Measurements from ENCODE around the gene GXYLT2.
A peak's percentile ranks its signal among the peaks of the same experiment; 100 is the strongest.
"Not testable (repeated sequence)": the region's sequence is repeated elsewhere in the genome, so short reads cannot be mapped to it uniquely, and the experiment has no call there.

GXYLT2 gene

DNA sequence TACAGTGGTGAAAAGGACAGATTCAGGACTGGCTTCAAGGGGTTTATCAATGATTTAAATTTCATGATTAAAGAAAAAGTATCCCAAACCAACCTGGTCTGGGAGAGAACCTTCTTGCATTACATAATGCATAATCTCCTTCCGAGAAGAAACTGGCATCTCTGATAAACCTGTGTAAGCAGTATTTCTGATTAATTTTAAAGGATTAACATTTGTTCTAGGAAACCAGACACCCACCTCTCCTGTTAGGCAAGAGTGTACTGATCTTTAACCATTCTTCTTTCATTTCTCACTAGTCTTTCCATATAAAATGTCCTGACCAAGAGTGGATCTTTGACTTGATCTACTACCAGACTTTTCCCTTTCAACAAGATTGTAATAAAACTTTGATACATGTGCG, 85.9 kb downstream of the GXYLT2 start:
- no peak for DNase-seq

DNA sequence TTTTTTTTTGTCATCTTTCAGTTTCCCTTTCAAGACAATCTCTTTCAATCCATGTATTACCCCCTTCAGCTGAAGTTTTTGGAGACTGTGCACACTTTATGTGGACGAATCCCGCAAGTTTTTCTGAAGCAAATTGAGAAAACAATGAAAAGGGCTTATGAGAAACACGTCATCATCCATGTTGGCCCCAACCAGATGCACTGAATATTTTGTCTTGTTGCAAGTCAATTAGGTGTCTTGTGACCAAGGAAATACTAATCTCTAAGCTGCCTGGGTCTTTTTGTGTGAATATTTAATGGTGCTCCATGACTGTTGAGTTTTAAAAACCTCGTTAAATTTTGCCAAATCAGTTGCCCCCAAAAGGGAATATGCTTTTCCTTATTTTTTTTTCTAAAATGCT, 87.1 kb downstream of the GXYLT2 start:
- DNase-seq: no peak

DNA sequence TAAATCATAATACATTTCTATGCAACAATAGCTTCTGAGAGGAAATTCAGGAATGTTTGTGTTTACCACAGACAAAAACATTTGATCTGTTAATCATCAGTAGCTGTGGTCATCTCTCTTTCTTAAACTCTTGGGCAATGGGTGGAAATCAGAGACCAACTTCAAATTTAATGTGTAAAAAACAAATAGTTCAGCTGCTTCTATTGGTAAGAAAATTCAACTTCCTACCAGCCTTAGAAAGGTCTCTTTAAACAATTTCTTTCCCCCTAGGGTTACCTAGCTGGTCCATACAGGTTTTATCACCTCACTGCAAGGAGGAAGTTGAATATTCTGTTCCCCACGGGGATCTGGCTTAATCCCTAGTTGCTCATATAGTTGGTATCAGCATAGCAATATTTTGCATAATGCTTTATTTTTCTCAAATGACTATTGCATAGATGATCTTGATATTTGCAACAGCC, 88.5 kb downstream of the GXYLT2 start:
- no peak for DNase-seq

DNA sequence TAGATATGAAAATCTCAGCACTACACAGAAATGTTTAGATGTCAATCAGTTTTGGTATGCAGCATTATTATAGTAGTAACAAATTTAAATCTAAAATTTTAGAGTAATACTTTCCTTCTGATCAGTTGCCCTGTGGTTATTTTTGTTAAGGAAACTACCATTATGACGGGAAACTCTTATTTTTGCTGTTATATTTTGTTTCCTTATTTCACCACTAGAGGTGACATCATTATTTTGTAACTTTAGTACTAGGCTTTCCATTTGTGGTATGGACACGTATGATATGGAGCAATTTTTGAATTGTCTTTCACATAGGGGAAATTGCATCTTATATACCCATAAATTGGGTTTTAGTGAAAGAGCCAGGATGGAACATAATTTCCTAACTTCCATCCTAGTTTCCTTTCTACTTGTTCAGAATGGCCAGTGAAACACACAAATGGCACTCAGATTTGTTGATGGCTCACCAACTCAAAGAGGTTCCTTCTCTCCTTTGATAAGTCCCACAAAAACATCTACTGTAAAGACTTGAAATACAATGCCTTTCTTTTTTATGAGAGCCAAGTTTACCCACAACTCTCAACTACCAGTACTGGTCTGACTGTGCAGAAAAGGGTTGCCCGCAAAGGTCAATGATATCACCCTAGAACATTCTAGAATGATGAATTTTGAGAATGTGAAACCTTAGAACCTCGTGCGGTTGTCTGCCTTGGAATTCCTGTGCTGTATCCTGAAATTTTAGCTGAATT, 89.4 kb downstream of the GXYLT2 start:
- DNase-seq: no peak

DNA sequence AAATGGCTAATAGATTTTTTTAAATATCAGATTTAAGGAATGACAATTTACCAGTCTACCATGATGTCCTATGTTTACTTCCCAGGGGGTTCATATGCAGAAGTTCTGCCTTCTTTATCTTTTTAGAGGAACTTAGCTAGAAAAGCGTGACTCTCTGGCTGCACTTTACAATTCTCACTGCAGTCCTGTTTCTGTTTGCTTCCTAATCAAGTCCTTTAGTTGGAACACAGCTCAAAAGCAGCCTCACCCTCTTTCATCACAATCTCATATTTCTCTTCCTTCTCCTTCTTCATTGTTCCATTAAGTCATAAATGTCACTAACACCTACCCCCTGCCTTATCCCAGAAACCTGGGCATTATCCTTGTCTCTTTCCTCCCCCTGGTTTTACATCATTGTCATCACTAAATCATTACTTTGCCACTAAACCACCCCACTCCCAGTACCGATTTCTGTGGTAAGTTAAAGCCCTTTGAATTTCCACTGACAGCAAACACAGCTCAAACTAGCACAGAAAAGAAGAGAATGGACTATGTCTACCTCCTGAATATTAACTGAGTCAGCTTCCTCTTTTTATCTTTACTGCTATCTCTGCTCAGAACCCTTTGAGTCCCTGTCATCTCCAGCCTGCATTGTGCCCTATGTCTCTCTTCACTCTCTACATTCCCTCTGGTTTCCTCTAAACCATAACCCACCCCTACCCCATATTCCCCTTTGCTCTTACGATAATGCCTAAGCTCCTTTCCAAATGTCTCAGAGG, 94.9 kb downstream of the GXYLT2 start:
- no peak for DNase-seq

DNA sequence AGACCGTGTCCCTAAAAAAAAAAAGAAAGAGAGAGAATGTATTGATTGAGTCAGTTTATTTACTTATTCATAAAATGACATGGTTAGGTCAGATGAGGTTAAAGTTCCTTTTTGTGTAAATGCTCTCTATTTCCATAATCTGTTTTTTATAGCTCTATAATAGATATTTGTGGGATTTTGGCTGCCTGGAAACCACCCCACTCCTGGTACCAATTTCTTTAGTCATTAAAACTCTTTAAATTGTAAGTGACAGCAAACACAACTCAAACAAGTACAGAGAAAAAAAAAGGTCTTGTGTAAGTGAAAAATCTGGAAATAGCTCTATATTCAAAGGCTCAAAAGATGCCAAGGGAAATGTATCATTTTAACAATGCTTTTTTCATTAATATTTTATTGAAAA, 97.7 kb downstream of the GXYLT2 start:
- DNase-seq: no peak

DNA sequence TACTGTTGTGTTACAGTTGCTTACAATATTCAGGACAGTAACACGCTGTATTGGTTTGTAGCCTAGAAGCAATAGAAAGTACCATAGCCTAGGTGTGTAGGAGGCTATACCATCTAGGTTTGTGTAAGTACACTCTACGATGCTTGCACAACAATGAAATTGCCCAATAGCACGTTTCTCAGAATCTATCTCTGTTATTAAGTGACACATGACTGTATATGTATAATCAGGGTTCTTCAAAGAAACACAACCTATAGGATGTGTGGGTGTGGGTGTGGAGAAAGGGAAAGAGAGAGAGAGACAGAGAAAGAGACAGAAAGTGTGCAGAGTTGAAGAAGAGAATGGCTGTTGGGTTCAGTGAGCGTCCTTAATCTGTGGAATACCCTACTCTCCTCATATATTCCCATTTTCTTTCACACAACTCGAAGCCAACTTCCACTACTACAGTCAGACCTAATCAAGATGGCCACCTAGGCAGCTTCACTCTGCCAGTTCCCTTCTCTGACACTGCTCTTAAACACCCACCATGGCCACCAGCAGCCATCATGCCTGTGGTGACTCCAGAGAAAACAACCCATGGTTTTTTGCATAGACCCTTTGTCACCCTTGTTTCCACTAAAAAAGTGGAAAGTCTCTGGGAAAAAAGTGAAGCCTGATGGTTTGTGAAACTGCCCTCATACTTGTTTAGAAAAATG, 103.0 kb downstream of the GXYLT2 start:
- DNase-seq: no peak

DNA sequence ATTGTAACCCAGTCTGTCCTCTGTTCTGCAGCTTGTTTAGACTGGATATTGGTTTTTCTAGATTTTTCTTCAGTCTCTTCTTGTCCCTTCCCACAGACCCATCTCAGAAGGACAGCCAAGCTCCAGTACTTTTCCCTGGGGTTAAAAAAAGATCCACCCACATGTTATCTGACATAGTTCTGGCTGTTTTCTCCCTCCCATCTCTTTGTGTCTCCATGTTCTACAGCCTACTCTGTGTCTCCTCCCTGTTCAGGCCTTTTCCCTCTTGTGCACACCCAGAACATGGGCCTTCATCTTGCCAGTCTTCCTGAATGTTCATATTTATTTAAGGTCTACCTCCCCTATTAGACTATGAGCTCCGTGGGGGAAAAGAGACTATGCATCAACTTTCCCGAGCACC, 103.7 kb downstream of the GXYLT2 start:
- DNase-seq: no peak

DNA sequence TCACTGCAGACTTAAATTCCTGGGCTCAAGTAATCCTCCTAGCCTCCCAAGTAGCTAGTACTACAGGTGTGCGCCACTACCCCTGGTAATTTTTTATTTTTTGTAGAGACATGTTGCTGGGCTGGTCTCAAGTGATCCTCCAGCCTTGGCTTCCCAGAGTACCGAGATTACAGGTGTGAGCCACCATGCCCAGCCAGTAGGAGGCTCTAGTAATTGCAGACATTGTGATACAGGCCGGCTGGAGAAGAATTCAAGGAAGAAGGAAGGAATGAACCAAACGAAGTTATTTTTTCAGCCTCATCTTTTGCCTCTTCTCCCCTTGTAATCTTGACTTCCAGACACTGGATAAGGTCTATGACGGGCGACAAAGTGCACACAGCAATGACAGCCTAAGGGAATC, 105.5 kb downstream of the GXYLT2 start:
- no peak for DNase-seq

DNA sequence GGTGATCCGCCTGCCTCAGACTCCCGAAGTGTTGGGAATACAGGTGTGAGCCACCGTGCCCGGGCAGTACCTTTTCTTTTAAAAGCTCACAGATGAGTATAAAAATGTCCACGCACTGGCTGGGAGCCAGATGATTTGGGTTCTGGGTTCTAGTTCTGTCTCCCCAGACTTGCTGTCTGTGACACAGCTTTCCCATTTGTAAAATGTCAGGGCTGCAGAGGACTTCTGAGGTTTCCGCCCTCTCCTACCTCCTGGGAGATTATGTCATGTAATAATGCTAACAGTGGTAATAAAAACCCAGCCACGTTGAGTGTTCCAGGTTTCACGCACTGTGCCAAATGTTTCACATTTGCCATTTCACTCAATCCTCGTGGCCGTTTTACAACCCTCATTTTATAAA, 107.5 kb downstream of the GXYLT2 start:
- DNase-seq: no peak

DNA sequence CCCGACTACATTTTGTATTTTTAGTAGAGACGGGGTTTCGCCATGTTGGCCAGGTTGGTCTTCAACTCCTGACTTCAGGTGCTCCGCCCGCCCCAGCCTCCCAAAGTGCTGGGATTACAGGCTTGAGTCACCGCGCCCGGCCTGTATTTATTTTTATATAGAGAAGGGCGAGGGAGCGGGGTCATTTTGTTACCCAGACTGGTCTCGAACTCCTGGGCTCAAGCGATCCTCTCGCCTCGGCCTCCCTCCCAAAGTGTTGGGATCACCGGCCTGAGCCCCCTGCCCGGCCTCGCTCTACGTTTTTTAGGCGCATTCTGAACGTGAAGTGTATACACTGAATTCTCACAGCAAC, 108.3 kb downstream of the GXYLT2 start:
- DNase-seq: no peak

DNA sequence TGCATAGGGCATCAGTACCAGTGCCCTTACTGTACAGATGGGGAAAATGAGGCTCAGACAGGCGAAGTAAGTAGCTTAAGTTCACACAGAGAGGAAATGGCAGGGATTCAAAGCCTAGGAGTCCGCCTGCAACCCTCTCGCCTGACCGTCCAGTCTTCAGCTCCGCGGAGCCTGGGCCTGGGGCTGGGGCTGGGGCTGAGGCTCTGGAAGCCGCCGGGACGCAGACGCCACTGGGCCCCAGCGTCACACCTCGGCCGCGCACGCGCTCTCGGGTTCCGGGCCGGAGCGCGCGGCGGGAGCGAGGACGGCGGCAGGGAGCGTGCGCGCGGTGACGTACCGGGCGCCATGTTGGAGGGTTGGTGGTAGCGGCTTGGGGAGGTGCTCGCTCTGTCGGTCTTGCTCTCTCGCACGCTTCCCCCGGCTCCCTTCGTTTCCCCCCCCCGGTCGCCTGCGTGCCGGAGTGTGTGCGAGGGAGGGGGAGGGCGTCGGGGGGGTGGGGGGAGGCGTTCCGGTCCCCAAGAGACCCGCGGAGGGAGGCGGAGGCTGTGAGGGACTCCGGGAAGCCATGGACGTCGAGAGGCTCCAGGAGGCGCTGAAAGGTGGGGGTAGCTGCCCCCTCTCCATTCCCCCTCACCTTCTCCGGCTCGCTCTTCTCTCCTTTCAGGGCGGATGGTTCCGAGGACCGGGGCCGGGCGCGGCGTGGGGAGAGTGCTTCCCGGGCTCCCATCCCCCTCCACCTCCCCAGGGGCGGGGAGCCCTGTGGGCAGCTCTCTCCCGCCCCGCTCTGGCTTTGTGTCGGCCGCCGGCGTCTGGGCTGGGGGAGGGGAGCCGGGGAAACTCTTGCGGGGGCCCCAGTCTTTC, 108.9 kb downstream of the GXYLT2 start, which contains the start of gene PPP4R2:
Gene PPP4R2 (plus strand): TSS at position 339 of the 861 bp plus-strand sequence. CDS start 227 bp downstream, at position 566.
- DNase-seq: peak; percentile 93

DNA sequence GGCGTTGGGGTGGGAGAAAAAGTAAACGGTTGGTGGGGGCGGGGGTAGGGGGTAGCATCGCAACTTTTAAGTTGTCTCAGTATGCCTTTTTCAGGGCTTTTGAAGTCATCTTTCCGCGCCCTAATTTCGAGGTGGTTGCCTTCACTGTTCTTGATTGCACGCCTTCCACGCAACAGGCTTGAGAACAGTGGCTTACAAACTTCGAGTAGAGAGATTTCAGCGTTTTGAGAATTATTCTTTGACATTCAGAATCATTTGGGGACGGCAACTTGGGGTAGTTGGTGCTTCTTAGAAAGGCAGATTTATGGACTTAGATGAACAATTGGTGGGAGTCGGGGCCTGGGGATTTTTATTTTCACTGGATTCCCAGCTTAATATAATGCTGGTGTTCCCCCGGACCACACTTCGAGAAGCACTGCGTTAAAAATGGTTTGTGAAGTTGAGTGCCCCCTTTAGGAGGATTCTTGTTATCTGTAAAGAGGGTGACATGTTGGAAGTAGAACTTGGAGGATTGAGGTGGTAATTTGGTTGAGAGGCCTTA, 109.6 kb downstream of the GXYLT2 start:
- peak; percentile 63 for DNase-seq

DNA sequence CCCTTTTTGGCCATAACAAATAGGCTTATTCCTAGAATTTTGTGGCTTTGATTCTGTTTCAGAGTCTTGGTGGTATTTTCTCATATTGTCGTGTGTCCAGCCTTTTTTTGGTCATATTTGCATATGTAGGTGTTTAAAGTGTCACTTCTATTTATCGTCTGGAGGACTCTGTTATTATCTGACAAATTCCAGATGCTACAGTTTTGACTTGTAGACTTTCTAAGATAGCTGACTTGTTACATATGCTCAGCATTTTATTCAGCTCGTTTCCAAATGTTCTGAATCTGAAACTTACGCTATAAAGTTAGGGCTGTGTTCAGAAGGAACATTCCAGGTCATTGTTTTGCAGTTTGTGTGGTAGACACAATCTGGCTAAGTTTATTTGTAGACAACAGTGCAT, 110.6 kb downstream of the GXYLT2 start:
- DNase-seq: no peak

DNA sequence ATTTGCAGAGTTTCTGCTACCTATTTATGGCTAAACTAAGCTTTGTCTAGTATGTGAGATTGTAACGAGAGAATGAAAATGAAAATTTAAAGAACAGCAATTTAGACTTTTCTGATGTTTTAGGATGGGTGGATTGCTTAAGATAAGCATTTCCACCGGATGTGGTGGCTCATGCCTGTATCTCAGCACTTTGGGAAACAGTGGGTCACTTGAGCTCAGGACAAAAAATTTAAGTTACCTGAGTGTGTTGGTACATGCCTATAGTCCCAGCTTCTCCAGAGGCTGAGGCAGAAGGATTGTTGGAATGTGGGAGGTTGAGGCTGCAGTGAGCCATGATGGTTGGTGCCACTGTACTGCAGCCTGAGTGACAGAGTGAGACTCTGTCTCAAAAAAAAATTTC, 112.1 kb downstream of the GXYLT2 start:
- DNase-seq: no peak

DNA sequence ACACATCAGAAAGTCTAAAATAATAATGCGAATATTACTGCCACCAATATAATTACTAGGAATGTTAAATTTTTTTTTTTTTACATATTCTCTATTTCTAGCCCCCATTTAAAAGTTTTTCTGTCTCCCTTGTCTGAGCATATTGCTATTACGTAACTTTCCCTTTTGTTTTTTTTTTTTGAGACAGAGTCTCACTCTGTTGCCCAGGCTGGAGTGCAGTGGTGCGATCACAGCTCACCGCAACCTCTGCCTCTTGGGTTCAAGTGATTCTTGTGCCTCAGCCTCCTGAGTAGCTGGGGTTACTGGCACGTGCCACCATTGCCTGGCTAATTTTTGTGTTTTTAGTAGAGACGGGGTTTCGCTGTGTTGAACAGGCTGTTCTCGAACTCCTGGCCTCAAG, 115.2 kb downstream of the GXYLT2 start:
- DNase-seq: not testable (repeated sequence)

DNA sequence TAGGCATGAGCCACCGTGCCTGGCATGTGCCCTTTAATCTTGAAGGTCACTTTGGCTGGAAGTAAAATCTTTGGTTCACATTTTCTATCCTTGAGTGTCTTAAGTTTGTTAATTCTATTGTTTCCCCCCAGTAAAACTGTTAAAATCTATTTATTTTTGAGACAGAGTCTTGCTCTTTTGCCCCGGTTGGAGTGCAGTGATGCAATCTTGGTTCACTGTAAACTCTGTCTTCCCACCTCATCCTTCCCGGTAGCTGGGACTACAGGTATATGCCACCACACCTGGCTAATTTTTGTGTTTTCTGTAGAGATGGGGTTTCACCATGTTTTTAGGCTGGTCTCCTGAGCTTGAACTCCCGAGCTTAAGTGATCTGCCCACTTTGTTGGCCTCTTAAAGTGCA, 116.5 kb downstream of the GXYLT2 start:
- no peak for DNase-seq

DNA sequence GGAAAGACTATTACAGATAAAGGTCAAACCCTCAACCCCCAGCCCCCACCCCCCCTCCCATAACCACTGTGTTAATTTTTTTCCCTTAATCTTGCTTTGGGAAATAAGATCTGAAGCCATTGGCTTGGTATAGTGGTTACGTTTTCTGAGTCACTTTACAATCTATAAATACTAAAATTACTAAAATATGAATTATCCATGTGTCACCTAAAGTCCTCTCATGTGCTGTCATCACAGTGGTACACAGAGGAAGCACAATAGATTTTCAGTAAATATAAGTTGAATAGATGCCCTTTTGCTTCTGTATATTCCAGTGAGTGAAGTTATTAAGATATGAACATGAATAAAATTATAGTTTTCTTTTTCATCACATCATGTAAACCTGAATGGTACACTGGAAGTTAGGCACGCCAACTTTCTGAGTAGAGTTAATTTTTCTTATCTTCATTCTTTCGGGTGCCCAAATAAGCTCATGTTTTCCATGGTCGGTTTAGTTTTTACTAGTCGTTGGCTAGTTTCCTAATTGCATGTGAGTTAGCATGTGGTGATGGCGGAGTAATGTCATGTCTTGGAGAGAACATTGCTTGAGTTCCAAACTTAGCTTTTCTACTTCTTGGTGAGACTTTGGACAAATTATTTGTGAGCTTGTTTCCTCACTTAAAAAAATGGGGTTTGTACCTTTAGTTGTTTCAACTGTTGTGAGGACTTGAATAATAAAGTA, 120.3 kb downstream of the GXYLT2 start:
- no peak for DNase-seq

DNA sequence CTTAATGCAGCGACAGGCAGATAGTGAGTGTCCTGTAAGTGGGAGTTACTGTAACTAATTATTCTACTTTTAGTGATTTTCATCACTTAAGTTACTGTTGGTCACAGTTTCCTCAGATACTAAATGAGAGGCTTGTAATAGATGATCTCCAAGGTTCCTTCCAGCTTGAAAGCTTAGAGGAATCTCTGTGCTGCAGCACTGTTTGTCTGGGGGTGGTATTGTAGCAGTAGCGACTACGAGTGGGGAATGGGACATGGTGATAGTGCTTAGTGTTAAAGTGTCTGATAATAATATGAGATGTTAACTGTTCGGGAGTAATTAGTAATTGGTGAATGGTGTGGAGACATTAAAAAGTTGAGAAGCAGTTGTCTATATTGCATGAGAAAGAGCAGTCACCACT, 121.2 kb downstream of the GXYLT2 start:
- DNase-seq: no peak

DNA sequence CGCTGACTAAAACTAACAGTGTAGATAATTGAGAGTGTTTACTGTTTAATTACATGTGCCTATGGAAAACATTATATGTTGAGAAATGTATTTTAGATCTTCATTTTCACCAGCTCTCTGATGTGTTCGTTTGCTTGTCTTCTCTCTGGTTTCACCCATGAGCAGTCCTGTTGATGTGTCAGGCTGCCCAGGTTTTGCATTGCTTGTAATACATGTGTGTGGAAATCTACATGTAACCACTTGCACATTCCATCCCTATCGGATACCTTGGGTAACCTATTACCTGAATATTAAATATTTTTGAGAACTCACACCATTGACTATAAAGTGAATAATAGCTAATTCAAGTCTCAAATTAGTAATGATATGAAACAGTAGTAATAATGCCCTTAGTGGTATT, 121.9 kb downstream of the GXYLT2 start:
- DNase-seq: no peak

DNA sequence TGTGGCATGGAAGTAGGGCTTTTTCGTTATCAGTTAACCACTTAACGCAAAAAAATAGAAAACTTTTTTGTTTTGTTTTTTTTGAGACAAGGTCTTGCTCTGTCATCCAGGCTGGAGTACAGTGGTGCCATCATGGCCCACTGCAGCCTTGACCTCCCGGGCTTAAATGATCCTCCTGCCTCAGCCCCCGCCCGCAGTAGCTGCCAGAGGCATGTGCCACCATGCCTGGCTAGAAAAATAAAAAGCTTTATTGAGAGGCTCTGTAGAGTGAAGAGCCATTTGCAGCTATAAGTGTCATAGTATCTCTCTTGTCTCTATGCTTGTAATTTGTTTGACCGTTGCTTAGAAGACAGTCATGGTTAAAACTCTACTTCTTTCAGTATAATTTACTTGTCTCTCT, 122.3 kb downstream of the GXYLT2 start:
- no peak for DNase-seq
